Subcutaneous abdominal adipose tissue (tissue), 5 donors: ENCODE measurements around the gene RNF149.

ENCODE experiments used
- H3K27ac ChIP-seq: one replicate; pipeline ENCODE4 v1.7.0; 2013; ENCODE audit warnings: low read depth, mild to moderate bottlenecking, inconsistent platforms, low read length, moderate library complexity
- H3K27me3 ChIP-seq, 5 donors: one replicate each; pipeline ENCODE4 v1.7.0; 2013; ENCODE audit warnings: low read length in 5 of 5, inconsistent platforms in 1 of 5; ENCODE audit not compliant: control insufficient read depth in 5 of 5, insufficient read depth in 4 of 5
- H3K36me3 ChIP-seq, 5 donors: one replicate each; pipeline ENCODE4 v1.7.0; 2013; ENCODE audit warnings: low read length in 5 of 5; ENCODE audit not compliant: control insufficient read depth in 5 of 5, insufficient read depth in 5 of 5
- H3K4me1 ChIP-seq, 5 donors: one replicate each; pipeline ENCODE4 v1.7.0; 2013; ENCODE audit warnings: low read length in 5 of 5, mild to moderate bottlenecking in 3 of 5, moderate library complexity in 1 of 5; ENCODE audit not compliant: control insufficient read depth in 5 of 5, insufficient read depth in 5 of 5
- H3K4me3 ChIP-seq, 5 donors: one replicate each; pipeline ENCODE4 v1.7.0; 2013; ENCODE audit warnings: low read length in 5 of 5, low read depth in 1 of 5
- H3K9ac ChIP-seq, 5 donors: one replicate each; pipeline ENCODE4 v1.7.0; 2013; ENCODE audit warnings: low read length in 5 of 5, mild to moderate bottlenecking in 4 of 5, moderate library complexity in 3 of 5
- H3K9me3 ChIP-seq, 5 donors: one replicate each; pipeline ENCODE4 v1.7.0; 2013; ENCODE audit warnings: low read length in 5 of 5; ENCODE audit not compliant: control insufficient read depth in 5 of 5
- donor health status: healthy.
- donor health status: healthy.
- donor health status: healthy.
- donor health status: healthy.
- donor health status: healthy.

RNF149 gene

GRCh38 chr2:101282980-101283379 is 25.5 kb downstream of the RNF149 start:
- Histone ChIP-seq H3K27me3 (no peaks in the 10 kb centered on the region), H3K4me3 (no peak overlapping the region), H3K27ac (no peak overlapping the region), H3K36me3 (peaks cover 43 to 84% (median 75%) of the 10 kb centered on the region in 5 donors), H3K9ac (no peak overlapping the region), H3K4me1 (no peaks in the 10 kb centered on the region), H3K9me3 (no peaks in the 10 kb centered on the region)

GRCh38 chr2:101281482-101281881 is 27.0 kb downstream of the RNF149 start:
- no peaks in the 10 kb centered on the region for H3K27me3 ChIP-seq
- H3K4me3 ChIP-seq: no peak overlapping the region
- H3K27ac ChIP-seq: no peak overlapping the region
- no peak overlapping the region for H3K9ac ChIP-seq
- no peaks in the 10 kb centered on the region for H3K4me1 ChIP-seq
- H3K9me3 ChIP-seq: no peaks in the 10 kb centered on the region
- peaks cover 40 to 72% (median 60%) of the 10 kb centered on the region in 5 donors for H3K36me3 ChIP-seq

GRCh38 chr2:101278925-101279324 is 29.6 kb downstream of the RNF149 start:
- peaks cover 25 to 55% (median 52%) of the 10 kb centered on the region in 5 donors for H3K36me3 ChIP-seq
- no peaks in the 10 kb centered on the region for H3K9me3 ChIP-seq

DNA sequence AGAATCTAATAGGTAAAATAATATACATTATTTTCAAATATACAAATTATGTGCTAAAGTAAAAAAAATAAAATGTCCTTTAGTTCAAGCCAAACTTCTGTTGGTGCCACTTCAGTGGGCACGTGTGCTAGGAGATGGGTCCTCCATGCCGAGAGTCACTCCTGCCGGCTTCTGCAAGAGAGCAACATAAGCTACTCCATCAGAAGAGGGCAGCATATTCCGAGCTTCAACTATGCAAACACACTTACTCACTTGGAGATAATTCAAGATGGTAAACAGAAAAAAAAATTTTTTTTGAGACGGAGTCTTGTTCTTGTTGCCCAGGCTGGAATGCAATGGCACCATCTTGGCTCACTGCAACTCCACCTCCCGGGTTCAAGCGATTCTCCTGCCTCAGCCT is 31.4 kb downstream of the RNF149 start:
- H3K4me1 ChIP-seq: no peaks in the 10 kb centered on the region
- H3K9me3 ChIP-seq: no peaks in the 10 kb centered on the region
- H3K27ac ChIP-seq: no peak overlapping the region
- peaks cover 24 to 56% (median 49%) of the 10 kb centered on the region in 5 donors for H3K36me3 ChIP-seq
- no peak overlapping the region for H3K4me3 ChIP-seq
- H3K27me3 ChIP-seq: no peaks in the 10 kb centered on the region
- H3K9ac ChIP-seq: no peak overlapping the region

More at GRCh38 chr2:101278925-101279324, 29.6 kb downstream of the RNF149 start:
- Histone ChIP-seq H3K27me3 (no peaks in the 10 kb centered on the region), H3K9ac (no peak overlapping the region), H3K27ac (no peak overlapping the region), H3K4me1 (no peaks in the 10 kb centered on the region), H3K4me3 (no peak overlapping the region)

DNA sequence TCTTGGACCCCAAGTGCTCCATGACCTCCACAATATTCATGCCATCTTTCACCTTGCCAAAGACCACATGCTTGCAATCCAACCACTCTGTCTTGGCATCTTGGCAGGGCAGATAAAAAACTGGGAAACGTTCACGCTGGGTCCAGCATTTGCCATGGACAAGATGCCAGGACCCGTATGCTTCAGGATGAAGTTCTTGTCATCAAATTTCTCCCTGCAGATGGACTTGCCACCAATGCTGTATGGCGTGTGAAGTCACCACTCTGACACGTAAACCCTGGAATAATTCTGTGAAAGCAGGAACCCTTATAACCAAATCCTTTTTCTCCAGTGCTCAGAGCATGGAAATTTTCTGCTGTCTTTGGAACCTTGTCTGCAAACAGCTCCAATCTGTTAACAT is 34.4 kb downstream of the RNF149 start:
- Histone ChIP-seq H3K27ac (no peak overlapping the region), H3K27me3 (no peaks in the 10 kb centered on the region), H3K9me3 (no peaks in the 10 kb centered on the region), H3K9ac (no peak overlapping the region), H3K4me3 (no peak overlapping the region), H3K4me1 (no peaks in the 10 kb centered on the region), H3K36me3 (peaks cover 30 to 65% (median 58%) of the 10 kb centered on the region in 5 donors)

- H3K27me3 ChIP-seq: no peaks in the 10 kb centered on the region
- H3K9ac ChIP-seq: no peak overlapping the region
- H3K36me3 ChIP-seq: peaks cover 32 to 63% (median 54%) of the 10 kb centered on the region in 5 donors
- H3K4me1 ChIP-seq: no peaks in the 10 kb centered on the region
- H3K4me3 ChIP-seq: no peak overlapping the region
- H3K9me3 ChIP-seq: no peaks in the 10 kb centered on the region
- H3K27ac ChIP-seq: no peak overlapping the region
Observed at GRCh38 chr2:101273056-101273455, 35.4 kb downstream of the RNF149 start.

GRCh38 chr2:101272045-101272784 is 36.3 kb downstream of the RNF149 start:
- H3K4me1 ChIP-seq: no peaks in the 10 kb centered on the region
- no peaks in the 10 kb centered on the region for H3K27me3 ChIP-seq
- peaks cover 32 to 68% (median 58%) of the 10 kb centered on the region in 5 donors for H3K36me3 ChIP-seq
- H3K27ac ChIP-seq: no peak overlapping the region
- no peaks in the 10 kb centered on the region for H3K9me3 ChIP-seq
- no peak overlapping the region for H3K4me3 ChIP-seq
- no peak overlapping the region for H3K9ac ChIP-seq

GRCh38 chr2:101270700-101271259 is 37.7 kb downstream of the RNF149 start:
- H3K4me3 ChIP-seq: no peak overlapping the region
- H3K9ac ChIP-seq: no peak overlapping the region
- H3K4me1 ChIP-seq: no peaks in the 10 kb centered on the region
- peaks cover 32 to 80% (median 68%) of the 10 kb centered on the region in 5 donors for H3K36me3 ChIP-seq
- H3K27ac ChIP-seq: no peak overlapping the region
- H3K27me3 ChIP-seq: no peaks in the 10 kb centered on the region
- no peaks in the 10 kb centered on the region for H3K9me3 ChIP-seq

GRCh38 chr2:101267671-101268656 is 40.5 kb downstream of the RNF149 start:
- Histone ChIP-seq H3K27ac (no peak overlapping the region), H3K4me1 (peaks cover 0 to 11% (median 3%) of the 10 kb centered on the region in 5 donors), H3K36me3 (peaks cover 39 to 91% (median 78%) of the 10 kb centered on the region in 5 donors), H3K27me3 (no peaks in the 10 kb centered on the region), H3K9ac (no peak overlapping the region), H3K9me3 (no peaks in the 10 kb centered on the region), H3K4me3 (no peak overlapping the region)
